PC-9 (cell line): ENCODE results near the gene RANBP3L.

Experiments
- EZH2 ChIP-seq: fragments of 200-600 bp; sonication (generic); IDR thresholded peaks from 2 replicates; pipeline ENCODE4 v1.8.0; 2017; ENCODE audit warnings: antibody characterized with exemption, low read depth
- TF ChIP-seq, protein P1 (sequence below): fragments of 200-600 bp; sonication (generic); conservative IDR thresholded peaks from 2 replicates; pipeline ENCODE4 v1.6.1; 2017; ENCODE audit warnings: mixed run types, antibody characterized with exemption, mild to moderate bottlenecking, moderate library complexity

DNA sequence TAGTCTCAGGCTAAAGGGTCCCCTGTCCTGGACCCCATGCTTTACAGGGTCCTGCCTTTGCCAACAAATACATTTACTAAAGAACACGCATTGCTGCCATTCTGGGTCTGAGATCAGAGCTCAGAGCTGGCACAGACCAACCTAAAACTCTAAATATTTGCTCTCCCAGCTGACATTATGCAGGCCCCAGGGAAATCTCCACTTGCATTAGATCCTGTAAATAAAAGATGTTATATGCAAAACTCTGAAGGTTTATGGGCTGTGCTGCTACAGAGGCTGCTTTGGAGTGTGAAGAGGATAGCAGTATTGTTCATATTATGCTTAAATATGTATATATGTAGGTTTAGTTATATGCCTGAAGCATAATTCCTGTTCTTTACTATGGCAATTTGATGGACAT lies 35.9 kb upstream of the RANBP3L start:
- no peak for TF ChIP-seq EZH2
- TF ChIP-seq, protein P1, sequence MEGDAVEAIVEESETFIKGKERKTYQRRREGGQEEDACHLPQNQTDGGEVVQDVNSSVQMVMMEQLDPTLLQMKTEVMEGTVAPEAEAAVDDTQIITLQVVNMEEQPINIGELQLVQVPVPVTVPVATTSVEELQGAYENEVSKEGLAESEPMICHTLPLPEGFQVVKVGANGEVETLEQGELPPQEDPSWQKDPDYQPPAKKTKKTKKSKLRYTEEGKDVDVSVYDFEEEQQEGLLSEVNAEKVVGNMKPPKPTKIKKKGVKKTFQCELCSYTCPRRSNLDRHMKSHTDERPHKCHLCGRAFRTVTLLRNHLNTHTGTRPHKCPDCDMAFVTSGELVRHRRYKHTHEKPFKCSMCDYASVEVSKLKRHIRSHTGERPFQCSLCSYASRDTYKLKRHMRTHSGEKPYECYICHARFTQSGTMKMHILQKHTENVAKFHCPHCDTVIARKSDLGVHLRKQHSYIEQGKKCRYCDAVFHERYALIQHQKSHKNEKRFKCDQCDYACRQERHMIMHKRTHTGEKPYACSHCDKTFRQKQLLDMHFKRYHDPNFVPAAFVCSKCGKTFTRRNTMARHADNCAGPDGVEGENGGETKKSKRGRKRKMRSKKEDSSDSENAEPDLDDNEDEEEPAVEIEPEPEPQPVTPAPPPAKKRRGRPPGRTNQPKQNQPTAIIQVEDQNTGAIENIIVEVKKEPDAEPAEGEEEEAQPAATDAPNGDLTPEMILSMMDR, result no peak
